Measurements from ENCODE around the gene FHOD1.

The FHOD1 gene

GRCh38 chr16:67247192-67248072, at the start of gene FHOD1:
TSS of gene FHOD1 (minus strand) at chr16:67247481. CDS start at chr16:67247410, 71 bp downstream.
- DNase-seq (ENCODE audit: low read depth), result peak; percentile 96

DNA sequence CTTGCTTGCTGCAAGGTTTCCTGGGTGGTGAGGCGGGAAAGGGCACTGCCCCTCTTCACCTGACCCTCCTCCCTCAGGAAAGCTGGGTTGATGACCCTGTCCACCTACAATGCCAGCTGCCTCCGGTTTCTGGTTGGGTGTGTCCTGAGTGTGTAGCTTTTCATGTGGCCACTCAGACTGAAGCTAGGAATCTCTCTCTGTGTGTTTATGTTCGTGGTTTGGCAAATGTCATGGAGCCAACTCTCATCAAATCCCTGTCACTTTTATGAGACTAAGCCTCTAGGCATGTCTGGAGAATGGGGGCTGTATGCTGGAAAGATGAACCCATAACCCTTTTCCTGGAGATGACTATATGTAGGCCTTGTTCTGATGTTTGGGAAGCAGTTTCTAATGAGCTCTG, 49.1 kb upstream of the FHOD1 start:
- DNase-seq (ENCODE audit: low read depth), result no peak

- DNase-seq (ENCODE audit: low read depth), result no peak
Observed at GRCh38 chr16:67294938-67295361, 47.7 kb upstream of the FHOD1 start.

GRCh38 chr16:67294171-67294757, 47.0 kb upstream of the FHOD1 start:
- no peak for DNase-seq (ENCODE audit: low read depth)

- DNase-seq (ENCODE audit: low read depth), result no peak
Observed at GRCh38 chr16:67291461-67291860, 44.2 kb upstream of the FHOD1 start.

DNA sequence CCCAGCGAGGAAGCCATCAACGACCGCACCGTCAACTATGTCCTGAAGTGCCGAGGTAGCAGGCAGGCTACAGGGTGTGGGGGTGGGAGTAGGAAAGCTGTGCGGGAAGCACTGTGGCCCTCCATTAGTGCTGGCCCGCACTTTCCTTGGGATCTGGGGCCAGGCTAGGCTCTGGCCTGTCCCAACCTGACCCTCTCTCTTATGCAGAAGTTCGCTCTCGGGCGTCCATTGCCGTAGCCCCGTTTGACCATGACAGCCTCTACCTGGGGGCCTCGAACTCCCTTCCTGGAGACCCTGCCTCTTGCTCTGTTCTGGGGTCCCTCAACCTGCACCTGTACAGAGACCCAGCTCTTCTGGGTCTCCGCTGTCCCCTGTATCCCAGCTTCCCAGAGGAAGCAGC, 40.7 kb upstream of the FHOD1 start:
- DNase-seq (ENCODE audit: low read depth), result no peak

DNA sequence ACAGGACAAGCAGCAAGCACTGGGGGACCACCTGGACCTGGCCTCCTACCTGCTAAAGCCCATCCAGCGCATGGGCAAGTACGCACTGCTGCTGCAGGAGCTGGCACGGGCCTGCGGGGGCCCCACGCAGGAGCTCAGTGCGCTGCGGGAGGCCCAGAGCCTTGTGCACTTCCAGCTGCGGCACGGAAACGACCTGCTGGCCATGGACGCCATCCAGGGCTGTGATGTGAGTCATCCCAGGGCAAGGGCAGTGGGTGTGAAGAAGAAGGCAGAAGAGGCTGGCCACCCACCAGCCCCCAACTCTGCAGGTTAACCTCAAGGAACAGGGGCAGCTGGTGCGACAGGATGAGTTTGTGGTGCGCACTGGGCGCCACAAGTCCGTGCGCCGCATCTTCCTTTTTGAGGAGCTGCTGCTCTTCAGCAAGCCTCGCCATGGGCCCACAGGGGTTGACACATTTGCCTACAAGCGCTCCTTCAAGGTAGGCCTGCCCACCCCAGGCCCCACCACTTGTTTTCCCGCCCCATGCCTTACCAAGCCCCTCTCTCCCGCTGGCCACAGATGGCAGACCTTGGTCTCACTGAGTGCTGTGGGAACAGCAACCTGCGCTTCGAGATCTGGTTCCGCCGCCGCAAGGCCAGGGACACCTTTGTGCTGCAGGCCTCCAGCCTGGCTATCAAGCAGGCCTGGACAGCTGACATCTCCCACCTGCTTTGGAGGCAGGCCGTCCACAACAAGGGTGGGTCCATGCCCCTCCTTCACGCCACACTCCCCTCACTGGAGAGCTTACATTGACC, 39.4 kb upstream of the FHOD1 start:
- no peak for DNase-seq (ENCODE audit: low read depth)

- DNase-seq (ENCODE audit: low read depth), result no peak
Observed at GRCh38 chr16:67284699-67285646, 37.7 kb upstream of the FHOD1 start.

DNA sequence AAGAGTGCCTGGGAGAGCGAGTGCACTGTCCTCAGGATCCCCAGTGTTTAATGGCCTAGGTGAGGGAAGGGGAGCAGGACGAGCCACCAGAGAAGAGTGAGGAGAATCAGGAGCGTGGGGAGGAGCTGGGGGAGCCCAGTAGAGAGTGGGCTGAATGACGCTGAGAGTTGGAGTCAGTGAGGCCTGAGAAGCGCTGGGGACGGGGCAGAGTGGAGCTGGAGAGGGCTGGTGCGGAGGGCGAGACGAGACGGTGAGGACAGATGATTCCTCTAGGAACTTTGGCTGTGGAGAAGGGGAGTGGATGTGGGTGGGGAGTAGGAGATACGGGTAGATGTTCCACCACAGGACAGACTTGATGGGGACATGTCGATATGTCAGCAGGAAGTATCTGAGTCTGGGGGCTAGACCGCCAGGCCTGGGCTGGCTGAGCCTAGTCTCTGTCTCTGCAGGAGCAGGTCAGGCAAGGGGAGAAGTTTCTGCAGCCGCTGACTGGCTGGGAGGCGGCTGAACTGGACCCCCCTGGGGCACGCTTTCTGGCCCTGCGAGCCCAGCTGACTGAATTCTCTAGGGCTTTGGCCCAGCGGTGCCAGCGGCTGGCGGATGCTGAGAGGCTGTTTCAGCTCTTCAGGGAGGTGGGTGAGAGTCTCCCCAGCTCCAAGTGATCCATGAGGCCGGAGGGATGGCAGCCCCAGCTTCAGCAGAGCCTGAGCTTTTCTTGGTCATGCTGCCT, 36.7 kb upstream of the FHOD1 start:
- no peak for DNase-seq (ENCODE audit: low read depth)

DNA sequence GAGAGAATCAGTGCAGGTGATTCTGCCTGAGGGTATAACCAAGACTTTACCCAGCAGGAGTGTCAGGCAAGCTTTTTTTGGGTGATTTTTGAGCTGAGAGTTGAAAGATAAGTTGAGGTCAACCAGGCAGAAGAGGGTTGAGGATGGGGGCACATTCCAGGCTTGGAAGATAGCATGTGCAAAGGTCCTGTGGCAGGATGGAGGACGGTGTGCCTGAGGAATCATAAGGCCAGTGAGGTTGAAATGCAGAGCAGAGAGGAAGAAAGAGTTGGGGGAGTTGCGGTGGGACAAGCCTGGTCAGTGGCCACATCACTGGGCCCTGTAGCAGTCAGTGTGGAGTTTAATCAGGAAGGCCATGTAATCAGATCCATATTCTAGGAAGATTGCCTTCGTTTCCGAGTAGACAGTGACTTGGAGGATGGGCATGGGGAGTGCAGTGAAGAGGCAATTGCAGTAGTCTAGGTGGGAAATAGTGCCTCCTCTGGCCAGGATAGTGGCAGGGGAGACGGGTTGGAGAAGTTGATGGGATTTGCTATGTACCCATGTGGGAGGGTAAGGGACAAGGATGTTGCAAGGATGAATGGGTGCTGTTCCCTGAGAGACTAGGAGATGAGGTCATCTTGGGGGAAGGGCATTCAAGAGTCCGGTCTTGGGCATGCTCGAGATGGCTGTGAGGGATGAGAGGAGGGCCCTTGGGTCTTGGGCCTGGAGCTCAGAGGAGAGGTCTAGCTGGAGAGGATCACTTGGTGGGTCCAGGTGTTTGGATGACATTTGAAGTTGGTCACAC, 36.0 kb upstream of the FHOD1 start:
- DNase-seq (ENCODE audit: low read depth), result no peak

DNA sequence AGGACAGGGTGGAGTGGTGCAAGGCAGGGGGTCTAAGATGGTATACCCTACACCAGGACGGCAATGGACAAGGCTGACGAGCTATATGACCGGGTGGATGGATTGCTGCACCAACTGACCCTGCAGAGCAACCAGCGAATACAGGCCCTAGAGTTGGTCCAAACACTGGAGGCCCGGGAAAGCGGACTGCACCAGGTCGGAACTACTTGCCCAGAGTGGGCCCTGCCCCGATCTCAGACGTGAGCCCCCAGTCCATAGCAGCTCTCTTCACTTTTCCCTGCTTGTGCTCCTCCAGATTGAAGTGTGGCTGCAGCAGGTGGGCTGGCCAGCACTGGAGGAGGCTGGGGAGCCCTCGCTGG, 35.1 kb upstream of the FHOD1 start:
- no peak for DNase-seq (ENCODE audit: low read depth)

GRCh38 chr16:67281536-67282446, 34.5 kb upstream of the FHOD1 start:
- DNase-seq (ENCODE audit: low read depth), result no peak

DNA sequence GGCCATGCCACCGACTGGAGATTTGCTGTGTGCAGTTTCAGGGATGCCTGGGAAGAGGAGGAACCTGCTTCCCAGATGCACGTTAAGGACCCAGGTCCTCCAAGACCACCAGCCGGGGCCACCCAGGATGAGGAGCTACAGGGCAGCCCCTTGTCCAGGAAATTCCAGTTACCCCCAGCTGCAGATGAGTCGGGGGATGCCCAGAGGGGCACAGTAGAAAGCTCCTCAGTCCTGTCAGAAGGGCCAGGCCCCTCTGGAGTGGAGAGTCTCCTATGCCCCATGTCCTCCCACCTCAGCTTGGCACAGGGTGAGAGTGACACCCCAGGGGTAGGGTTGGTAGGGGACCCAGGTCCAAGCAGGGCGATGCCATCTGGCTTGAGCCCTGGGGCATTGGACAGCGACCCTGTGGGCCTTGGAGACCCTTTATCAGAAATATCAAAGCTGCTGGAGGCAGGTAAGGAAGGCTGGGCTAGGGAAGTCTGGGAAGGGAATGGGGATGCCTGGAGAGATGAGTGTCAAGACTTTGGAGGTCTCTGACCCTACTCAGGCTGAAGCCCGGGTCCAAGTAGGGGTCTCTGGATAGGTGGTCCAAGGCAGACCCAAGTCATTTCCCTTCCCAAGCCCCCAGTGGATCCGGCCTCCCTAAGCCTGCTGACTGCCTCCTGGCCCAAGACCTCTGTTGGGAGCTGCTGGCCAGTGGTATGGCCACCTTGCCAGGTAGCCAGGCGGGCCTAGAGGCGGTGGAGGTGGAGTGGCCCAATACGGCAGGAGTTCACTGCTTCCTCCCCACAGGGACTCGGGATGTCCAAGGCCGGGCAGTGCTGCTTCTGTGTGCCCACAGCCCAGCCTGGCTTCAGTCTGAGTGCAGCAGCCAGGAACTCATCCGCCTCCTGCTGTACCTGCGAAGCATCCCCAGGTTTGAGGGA, 33.1 kb upstream of the FHOD1 start:
- no peak for DNase-seq (ENCODE audit: low read depth)

DNA sequence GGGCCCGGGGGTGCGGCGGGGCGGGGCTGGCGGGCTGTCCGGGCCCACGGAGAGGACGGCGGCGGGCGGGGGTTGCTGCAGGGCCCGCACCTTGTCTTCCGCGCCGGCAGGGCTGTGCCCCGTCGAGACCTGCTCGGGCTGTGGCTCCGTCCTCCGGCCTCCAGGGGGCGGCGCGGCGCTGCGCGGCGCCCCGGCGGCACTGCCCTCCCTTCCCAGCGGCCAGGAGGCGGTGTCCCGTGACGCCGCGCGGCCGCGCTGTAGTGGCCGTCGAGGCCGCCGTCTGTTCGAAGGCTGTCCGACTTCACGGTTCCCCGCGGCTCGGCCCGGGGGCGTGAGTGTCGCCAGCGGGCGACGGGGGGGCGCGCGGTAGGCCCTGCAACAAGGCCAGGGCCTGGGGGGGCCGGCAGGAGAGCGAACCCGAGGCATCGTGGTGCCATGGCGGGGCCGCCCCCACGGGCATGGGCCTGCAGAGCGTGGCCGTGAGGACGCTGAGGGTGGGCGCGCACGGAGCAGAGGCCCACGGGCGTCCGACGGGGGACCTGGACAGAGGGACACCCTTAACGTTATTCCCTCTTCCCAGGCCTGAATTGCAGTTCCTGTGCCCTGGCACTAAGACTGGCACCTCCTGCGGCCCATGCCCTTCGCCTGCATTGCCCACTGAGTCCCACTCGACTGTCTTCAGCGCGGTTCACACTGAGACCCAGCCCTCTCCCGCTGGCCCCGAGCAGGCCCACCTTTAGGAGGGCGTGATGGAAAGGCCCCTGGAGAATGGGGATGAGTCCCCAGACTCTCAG, 32.2 kb upstream of the FHOD1 start, which contains the start of gene PLEKHG4:
PLEKHG4 (plus strand) TSS at position 237 of the 794 bp plus-strand sequence; CDS start at position 750, 513 bp downstream.
- peak; percentile 77 for DNase-seq (ENCODE audit: low read depth)

GRCh38 chr16:67278773-67279295, 31.6 kb upstream of the FHOD1 start:
- DNase-seq (ENCODE audit: low read depth), result peak; percentile 13

- no peak for DNase-seq (ENCODE audit: low read depth)
Observed at GRCh38 chr16:67277999-67278772, 30.9 kb upstream of the FHOD1 start.
